Stomach (tissue), 9 donors: ENCODE data around the gene SAMD14. TPM values are rescaled to one million over a fixed set of nuclear protein-coding genes. Genes with fewer than 3 reads are reported as not detected.

ENCODE experiments used
- DNase-seq, 2 donors: peaks; one replicate each; pipeline versions ENCODE4 v3.0.0 to v3.0.0-alpha.2; 2013 to 2019
- H3K27ac ChIP-seq, 5 donors: fragments of 200-600 bp in 4 of 5; sonication (generic) in 4 of 5; one replicate each; pipeline ENCODE4 v1.5.1; 2013 to 2019; ENCODE audit warnings: mild to moderate bottlenecking in 1 of 5, moderate library complexity in 1 of 5
- H3K27me3 ChIP-seq, 3 donors: fragments of 200-600 bp; sonication (generic); one replicate each; pipeline ENCODE4 v1.5.1; 2017 to 2019; ENCODE audit warnings: mixed run types in 1 of 3
- H3K36me3 ChIP-seq, 4 donors: fragments of 200-600 bp; sonication (generic); 1 replicate in 3 of 4; 2 replicates in 1 of 4; pipeline ENCODE4 v1.5.1; 2016 to 2019
- H3K4me1 ChIP-seq, 4 donors: fragments of 200-600 bp; sonication (generic); one replicate each; pipeline ENCODE4 v1.5.1; 2016 to 2019
- H3K4me3 ChIP-seq, 4 donors: fragments of 200-600 bp; sonication (generic) in 3 of 4; one replicate each; pipeline ENCODE4 v1.5.1; 2016 to 2019; ENCODE audit warnings: mild to moderate bottlenecking in 1 of 4
- H3K9me3 ChIP-seq, 4 donors: fragments of 200-600 bp; sonication (generic); one replicate each; pipeline ENCODE4 v1.5.1; 2016 to 2019
- CTCF ChIP-seq, 7 experiments: fragments of 450-650 bp in 4 of 7; fragments of 200-600 bp in 3 of 7; sonication (generic) in 3 of 7; IDR thresholded peaks; one replicate each; pipeline ENCODE4 v1.5.1; 2016 to 2019; ENCODE audit warnings: antibody characterized with exemption in 7 of 7, control low read depth in 2 of 7, mild to moderate bottlenecking in 1 of 7
- EP300 ChIP-seq: sonication (generic); formaldehyde crosslinking; IDR thresholded peaks from one replicate; pipeline ENCODE4 v1.6.1; 2017; ENCODE audit warnings: antibody characterized with exemption
- POLR2A ChIP-seq, 4 donors: fragments of 450-650 bp; IDR thresholded peaks; one replicate each; pipeline ENCODE4 v1.6.1; 2016; ENCODE audit warnings: antibody characterized with exemption in 4 of 4, control low read depth in 2 of 4, mild to moderate bottlenecking in 1 of 4, moderate library complexity in 1 of 4
- POLR2AphosphoS5 ChIP-seq, 3 donors: sonication (generic); formaldehyde crosslinking; IDR thresholded peaks; one replicate each; pipeline ENCODE4 v1.6.1; 2016; ENCODE audit warnings: antibody characterized with exemption in 3 of 3
- WGBS, 5 donors: extraction: QIAGEN DNeasy Blood & Tissue Kit in 3 of 5; methylation state at CpG; one replicate each; pipeline versions ENCODE4 v1.1.5 to v1.1.7; 2013 to 2018; 5-methylcytosine and 5-hydroxymethylcytosine counted together
- intact Hi-C: fragments of 100-400 bp; cut with DNase I; formaldehyde crosslinking; loops from one replicate; pipeline ENCODE4 v1.15.1; 2023; ENCODE audit warnings: low total_unique reads
- polyA plus RNA-seq, 3 donors: library from polyadenylated mRNA; stranded (reverse); fragments of 200-250 nt; gene quantifications; one replicate each; pipeline ENCODE4 v1.2.3, GENCODE V29; 2013
- total RNA-seq, 5 donors: library from RNA; depleted of rRNA; stranded (reverse); fragments of >200 nt; gene quantifications; one replicate each; pipeline versions ENCODE4 v1.1.0 to v1.2.3, GENCODE V29; 2014 to 2016
- donor health status: healthy with polysubstance abuse.
- donor health status: Bipolar disorder and iron deficiency.
- donor health status: healthy.

The SAMD14 gene
- total and polyA plus RNA-seq, 8 donors: 1.3 to 87.0 (median 1.8) TPM; not detected in 2

- H3K27ac ChIP-seq: peak overlapping the region in 2 of 5 donors; percentile 79 to 85
- intact Hi-C loops: no loop called here
- H3K9me3 ChIP-seq: no peaks in the 10 kb centered on the region
- no peaks in the 10 kb centered on the region for H3K36me3 ChIP-seq
- WGBS, 5 donors: 49 to 57% (median 53%) methylated on average over 15 to 16 of the region's 16 CpGs
- no peak for DNase-seq
- TF ChIP-seq EP300: no peak
- no peak for TF ChIP-seq POLR2AphosphoS5 (IDR thresholded peaks at IDR 0.05)
- TF ChIP-seq POLR2A (IDR thresholded peaks at IDR 0.05): no peak
- TF ChIP-seq CTCF (IDR thresholded peaks at IDR 0.05): no peak
- no peaks in the 10 kb centered on the region for H3K27me3 ChIP-seq
- H3K4me3 ChIP-seq: peak overlapping the region in 2 of 4 donors; percentile 58 to 67
- peaks cover 12 to 40% (median 27%) of the 10 kb centered on the region in 4 donors for H3K4me1 ChIP-seq
Measured at GRCh38 chr17:50161911-50162288, 31.9 kb upstream of the SAMD14 start.

- peak; percentile 94 to 98 for DNase-seq
- H3K4me3 ChIP-seq: peak overlapping the region; percentile 58 to 69 (median 64)
- no peaks in the 10 kb centered on the region for H3K9me3 ChIP-seq
- H3K27ac ChIP-seq: peak overlapping the region; percentile 4 to 85 (median 79)
- H3K27me3 ChIP-seq: no peaks in the 10 kb centered on the region
- 1% methylated on average over 25 to 53 of the region's 53 CpGs for WGBS, 5 donors
- TF ChIP-seq EP300 (no peak), CTCF (IDR thresholded peaks at IDR 0.05) (peak in 5 of 7 experiments; percentile 83 to 95 (median 92)), POLR2AphosphoS5 (IDR thresholded peaks at IDR 0.05) (peak; percentile 65 to 94 (median 91))
- intact Hi-C loops: no loop called here
- H3K4me1 ChIP-seq: peaks cover 12 to 36% (median 25%) of the 10 kb centered on the region in 4 donors
- no peaks in the 10 kb centered on the region for H3K36me3 ChIP-seq
Measured at GRCh38 chr17:50161023-50161910, 31.3 kb upstream of the SAMD14 start.

- WGBS, 5 donors: 31 to 44% (median 38%) methylated on average over 4 of the region's 4 CpGs
- Histone ChIP-seq H3K27me3 (no peaks in the 10 kb centered on the region), H3K4me3 (no peak overlapping the region)
Measured at GRCh38 chr17:50157891-50158290, 27.9 kb upstream of the SAMD14 start.

More at GRCh38 chr17:50157891-50158290, 27.9 kb upstream of the SAMD14 start:
- intact Hi-C loops: no loop called here
- Histone ChIP-seq H3K9me3 (no peaks in the 10 kb centered on the region), H3K4me1 (peaks cover 25 to 48% (median 38%) of the 10 kb centered on the region in 4 donors), H3K36me3 (no peaks in the 10 kb centered on the region), H3K27ac (no peak overlapping the region)
- TF ChIP-seq POLR2AphosphoS5 (IDR thresholded peaks at IDR 0.05): no peak
- no peak for TF ChIP-seq CTCF (IDR thresholded peaks at IDR 0.05)
- TF ChIP-seq EP300: no peak
- TF ChIP-seq POLR2A (IDR thresholded peaks at IDR 0.05): no peak
- no peak for DNase-seq
